ENCODE measurements around the gene NFX1. TPM values are rescaled to one million over a fixed set of nuclear protein-coding genes. Genes with fewer than 3 reads are reported as not detected.
"Not testable (repeated sequence)": the region's sequence is repeated elsewhere in the genome, so short reads cannot be mapped to it uniquely, and the experiment has no call there.

The NFX1 gene
- total RNA-seq, 1 donor from 2014 or later = 34.8 TPM

DNA sequence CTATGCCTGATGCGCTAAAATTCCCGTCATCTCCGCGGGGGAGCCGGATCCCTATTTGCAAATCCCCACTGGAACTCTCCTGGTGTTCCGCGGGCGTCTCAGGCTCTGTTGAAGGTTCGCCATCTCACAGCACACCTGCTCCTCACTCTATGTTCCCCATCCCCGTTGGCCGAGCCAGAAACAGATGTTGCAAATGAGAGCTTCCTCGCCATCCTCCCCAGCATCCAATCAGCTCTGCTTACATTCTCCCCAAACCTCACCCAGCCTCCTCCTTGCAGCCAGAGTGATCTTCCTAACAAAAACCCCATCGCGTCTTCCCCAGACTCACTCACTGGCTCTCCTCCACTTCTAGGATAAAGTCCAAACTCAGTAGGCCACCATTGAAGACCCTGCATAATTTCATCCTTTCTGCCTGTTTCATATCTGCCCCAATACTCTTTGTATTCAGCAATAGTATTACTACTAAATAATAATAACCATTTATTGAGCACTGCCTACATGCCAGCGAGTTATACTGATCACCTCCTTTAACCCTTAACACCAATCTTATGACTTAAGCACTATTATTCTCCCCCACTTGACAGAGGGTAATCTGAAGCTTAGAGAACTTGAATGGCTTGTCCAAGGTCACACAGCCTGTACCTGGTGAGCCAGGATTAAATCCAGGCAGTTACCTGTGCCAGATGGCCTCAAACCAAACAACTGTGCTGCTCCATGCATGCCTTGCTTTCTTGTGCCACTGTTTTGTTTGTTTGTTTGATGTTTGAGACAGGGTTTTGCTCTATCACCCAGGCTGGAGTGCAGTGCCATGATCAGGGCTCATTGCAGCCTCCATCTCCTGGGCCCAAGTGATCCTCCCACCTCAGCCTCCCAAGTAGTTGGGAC lies 98.0 kb downstream of the NFX1 start:
- DNase-seq (ENCODE audit: low read depth) = no peak

DNA sequence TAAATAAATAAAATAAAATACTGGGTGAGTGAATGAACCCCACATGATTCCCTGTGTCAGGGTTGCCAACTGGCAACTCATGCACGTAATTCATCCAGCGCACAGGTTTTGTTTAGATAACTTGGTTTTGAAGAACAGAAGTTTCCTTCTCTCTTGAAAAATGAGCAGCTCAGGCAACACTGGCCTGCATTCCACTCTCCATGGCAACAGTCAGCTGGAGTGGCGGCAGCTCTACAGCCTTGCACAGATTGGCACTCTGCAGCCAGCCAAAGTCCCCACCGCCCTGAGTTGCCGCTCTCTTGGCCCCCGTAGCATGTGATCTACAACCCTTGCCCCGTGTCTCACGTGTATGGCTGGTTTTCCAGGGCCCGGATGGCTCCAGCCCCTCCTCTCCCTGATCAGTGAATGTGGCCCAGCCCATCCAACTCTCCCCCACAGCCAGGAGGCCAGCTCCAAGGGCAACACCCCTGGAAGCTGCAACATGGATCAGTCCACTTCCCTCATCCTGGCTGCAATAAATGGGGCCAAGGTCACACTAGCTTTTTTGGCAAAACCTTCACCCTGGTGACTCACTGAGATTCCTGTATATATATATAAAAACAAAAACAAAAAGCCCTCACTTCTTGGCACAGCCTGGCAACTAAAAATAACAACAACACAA lies 100.9 kb downstream of the NFX1 start:
- peak; percentile 90 for DNase-seq (ENCODE audit: low read depth)

DNA sequence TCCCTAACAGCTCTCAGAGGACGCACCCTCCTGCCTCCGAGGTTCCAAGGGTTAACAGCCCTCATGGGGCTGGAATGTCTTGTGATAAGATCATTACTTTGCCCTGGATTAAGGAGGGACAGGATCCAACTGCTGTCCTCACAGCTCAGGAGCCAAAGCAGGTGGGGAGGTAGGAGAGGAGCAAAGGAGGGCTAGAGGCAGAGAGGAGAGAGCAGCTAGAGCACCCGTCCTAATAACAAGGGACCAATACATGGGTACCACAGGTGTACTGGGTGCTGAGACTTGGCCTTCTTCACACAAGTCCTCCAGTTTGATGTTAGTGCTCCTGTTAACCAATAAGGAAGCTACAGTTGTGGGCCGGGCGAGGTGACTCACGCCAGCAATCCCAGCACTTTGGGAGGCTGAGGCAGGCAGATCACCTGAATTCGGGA lies 102.3 kb downstream of the NFX1 start:
- not testable (repeated sequence) for DNase-seq (ENCODE audit: low read depth)

DNA sequence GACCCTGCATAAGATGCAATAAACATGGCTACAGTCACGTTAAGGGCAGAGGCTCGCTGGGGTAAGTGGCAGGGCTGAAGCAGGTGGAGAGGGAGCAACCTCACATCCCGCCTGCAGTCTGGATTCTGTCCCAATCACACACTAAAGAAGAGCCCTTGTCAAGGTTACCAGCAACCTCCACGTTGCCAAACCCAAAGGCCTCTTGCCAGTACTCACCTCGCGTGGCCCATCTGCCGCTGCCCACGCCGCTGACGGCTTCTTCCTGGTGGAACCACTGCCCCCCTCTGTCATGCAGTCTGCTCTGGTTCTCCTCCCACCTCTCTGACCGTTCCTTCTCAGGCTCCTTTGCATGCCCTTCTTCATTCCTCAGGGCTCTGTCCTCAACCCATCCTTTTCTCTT lies 103.3 kb downstream of the NFX1 start:
- no peak for DNase-seq (ENCODE audit: low read depth)

DNA sequence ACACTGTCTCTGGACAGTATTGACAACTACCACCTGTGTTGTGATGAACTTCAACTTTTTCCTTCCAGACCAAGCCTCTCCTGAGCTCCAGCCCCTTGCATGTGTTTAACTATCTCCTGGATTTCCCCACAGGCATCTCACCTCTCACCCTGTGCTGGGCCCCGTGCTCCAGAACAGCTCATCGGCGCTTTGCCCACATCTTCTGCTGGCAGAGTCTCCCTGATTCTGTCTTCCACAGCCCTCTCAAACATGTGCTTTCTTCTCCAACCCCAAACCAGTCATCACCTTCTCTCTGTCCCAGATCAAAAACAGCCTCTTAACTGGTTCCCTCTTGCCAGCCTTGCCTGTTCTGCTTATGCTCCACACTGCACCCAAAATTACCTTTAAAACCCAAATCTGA lies 103.7 kb downstream of the NFX1 start:
- DNase-seq (ENCODE audit: low read depth) = not testable (repeated sequence)

DNA sequence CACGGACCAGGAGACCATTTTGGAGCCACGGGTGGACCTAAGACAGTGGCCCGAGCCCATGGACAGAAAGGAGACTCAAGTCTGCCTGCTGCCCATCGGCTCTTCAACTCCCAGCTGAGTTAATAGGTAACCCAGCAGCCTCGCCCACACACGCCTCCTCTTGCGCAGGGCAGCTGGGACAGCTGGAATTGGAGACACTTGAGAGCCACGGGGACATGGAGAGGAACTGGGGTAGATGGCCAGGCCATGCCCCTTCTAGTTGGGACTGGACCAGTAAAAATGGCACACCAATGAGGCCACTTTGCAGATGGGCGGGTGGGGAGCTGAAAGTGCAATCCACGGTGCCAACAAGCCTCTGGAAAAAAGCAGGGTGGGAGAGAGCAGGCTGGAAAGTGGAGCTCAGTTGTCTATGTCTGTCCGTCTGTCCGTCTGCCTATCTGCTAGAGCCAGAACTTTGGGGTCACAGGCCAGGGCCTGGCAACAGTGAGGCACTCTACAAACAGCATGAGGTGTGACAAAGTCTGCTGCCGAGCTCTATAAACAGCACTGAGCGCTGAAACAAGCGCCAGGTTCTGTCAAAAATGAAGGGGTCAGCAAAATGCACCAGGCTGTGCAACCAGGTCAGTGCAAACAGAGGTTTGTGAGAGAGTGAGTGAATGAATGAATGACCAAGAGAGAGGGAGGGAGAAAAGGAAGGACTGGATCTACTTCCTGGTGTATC lies 105.0 kb downstream of the NFX1 start:
- DNase-seq (ENCODE audit: low read depth) = peak; percentile 71

DNA sequence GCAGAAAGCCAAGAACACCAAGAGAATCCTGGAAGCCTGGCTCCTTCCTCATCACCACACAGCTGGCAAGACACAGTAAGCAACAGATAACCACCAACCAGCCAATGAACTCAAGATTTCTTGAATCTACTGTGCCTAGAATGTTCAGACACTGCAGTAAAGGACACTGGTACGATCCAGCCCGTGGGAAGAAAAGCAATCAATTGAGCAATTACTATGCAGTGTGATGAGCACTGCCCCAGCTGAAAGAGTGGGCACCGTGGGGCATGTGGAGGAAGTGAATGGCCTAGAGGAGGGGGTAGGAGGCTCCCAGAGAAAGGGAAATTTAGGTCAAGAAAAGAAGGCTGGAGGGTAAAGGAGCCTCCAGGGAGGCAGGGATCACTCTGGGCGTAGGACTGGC lies 107.5 kb downstream of the NFX1 start:
- DNase-seq (ENCODE audit: low read depth) = not testable (repeated sequence)

DNA sequence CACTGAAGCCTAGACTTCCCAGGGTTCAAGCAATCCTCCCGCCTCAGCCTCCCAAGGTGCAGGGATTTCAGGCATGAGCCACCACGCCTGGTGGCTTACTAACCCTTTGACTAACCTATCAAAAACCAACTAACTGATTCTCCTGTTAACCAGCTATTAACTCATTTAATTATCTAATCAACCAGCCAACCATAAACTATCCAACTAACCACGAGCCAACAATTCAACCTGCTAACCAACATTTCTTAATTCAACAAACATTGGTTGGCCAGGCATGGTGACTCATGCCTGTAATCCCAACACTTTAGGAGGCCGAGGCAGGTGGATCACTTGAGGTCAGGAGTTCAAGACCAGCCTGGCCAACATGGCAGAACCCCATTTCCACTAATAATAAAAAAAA lies 108.7 kb downstream of the NFX1 start:
- peak; percentile 61 for DNase-seq (ENCODE audit: low read depth)

DNA sequence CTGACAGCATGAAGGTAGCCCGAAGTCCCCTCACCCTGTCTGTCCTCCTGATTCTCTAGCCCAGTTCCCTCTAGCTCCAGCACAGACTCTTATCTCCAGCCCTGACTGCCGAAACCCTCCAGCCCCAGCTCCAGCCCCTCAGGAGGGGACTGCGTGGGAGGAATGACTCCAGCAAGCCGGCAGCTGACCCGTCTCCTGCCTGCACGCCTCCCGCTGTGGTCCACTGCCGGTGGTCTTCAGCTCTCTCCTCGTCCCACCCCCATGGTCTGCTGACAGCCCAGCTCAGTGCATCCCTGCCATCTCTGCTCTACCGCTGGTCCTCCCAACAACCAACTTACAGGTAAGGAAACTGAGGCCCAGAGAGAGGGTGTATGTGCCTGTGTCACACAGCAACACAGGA lies 111.5 kb downstream of the NFX1 start:
- not testable (repeated sequence) for DNase-seq (ENCODE audit: low read depth)

DNA sequence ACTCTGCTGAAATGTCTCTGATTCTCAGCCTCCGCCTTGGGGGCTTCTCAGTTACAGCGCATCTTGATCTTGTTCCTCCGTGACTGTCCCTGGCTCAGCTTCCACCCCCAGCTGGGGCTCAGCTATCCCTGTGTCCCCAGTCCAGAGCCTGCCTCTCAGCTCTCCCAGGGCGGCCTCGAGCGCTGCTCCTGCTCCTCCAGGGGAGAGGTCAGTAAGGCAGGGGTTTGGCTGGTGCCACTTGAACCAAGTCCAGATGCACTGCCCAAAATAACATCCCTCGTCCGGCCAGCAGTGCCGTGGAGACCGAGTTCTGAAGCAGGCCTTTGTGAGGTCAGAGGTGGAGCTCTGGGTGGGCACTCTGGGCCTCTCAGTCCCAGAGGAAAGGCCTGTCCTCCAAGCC lies 112.1 kb downstream of the NFX1 start, which contains the start of gene AQP7:
Gene AQP7, minus strand, starts transcription at position 198 of the 400 bp plus-strand sequence. CDS start 1,306 bp downstream, outside the sequence.
- DNase-seq (ENCODE audit: low read depth) = not testable (repeated sequence)

DNA sequence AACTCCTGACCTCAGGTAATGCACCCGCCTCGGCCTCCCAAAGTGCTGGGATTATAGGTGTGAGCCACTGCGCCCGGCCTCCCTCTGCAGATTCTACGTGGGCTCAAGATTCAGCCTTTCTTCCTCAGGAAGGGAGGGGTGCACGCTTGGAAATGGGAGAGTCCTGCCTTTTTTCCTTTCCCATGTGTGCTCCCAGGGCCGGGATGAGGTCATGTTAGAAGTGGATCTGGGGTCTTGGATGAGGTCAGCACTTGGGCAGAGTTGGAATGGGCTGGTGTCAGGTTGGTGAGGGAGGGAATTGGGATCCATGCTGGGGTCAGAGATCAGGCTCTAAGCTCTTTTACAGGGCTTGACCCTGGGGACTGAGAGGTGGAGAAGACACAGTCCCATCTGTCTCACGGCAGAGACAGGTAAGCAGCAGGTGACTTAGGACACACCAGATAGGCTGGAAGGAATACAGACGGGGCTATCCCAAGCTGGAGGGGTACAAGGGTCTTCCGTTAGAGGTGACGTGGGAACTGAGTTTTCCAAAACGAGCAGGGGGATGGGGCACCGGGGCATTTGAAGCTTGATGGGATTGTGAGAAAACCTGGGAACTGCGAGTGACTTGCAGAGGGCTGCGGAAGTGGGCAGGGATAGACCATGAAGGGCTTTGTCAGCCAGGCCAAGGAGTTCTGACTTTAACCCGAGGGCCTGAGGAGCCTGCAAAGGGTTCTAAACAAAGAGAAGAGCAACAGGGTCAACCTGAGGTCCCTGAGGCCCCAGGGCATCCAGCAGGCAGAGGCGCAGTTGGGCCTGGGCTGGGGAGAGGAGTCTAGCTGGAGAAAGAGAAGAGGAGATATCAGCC lies 113.8 kb downstream of the NFX1 start:
- no peak for DNase-seq (ENCODE audit: low read depth)

DNA sequence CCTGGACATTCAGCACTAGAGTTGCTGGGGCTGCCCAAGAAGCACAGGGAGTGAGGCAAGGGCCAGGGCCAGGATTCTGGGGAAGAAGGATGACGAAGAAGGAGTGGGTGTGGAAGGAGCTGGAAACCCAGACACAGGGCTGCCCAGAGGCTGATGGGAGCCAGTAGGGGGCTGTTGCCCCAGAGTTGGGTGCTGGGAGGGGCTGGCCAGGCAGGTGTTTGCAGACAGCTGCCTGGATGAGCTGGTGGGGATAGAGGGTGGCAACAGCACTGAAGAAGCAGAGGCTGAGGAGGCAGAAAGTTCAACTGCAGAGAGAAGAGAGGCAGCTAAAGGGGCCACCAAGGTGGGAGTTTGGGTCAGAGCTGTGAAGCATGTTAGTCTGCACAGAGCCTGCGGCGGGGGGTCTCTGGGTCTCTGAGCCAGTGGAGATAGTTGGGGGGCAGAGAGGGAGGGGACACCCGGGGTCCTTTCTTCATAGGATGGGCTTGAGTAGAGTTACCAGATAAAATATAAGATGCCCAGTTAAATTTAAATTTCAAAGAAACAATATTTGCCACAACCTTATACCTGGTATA lies 114.6 kb downstream of the NFX1 start:
- DNase-seq (ENCODE audit: low read depth) = no peak

DNA sequence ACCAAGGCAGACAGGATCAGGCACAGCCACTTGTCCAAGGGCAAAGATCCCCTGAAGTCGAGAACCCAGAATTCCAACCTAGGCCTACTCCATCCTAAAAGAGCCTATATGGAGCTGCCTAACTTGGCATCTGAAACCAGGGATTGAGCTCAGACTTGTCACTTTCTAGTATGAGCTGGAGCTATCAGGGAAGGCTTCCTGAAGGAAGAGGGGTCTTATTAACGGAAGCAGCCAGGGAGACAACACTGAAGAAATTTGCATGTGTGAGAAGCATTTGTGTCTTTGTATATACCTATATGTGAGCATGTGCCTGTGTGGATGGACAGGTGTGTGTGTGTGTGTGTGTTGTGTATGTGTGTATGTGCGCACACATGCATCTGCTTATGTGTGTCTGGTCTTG lies 116.7 kb downstream of the NFX1 start:
- no peak for DNase-seq (ENCODE audit: low read depth)

DNA sequence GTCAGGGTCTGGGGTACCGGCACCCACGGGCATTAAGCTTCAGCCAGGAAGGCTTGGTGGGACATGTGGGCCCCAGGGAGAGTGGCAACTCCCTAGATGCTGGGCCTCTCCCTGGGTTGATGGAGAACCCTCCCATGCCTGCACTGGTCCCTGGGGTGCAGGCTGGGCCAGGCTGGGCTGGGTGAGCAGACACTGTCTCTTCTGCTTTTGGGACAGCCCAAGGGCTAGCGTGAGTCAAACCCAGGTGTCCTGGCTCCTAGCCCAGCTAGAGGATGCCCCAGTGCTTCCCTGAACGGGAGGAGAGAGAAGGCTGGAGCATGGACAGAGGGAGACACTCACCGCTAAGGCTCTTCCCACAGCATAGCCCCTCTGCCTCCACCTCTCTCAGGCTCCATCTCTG lies 117.8 kb downstream of the NFX1 start:
- DNase-seq (ENCODE audit: low read depth) = no peak

DNA sequence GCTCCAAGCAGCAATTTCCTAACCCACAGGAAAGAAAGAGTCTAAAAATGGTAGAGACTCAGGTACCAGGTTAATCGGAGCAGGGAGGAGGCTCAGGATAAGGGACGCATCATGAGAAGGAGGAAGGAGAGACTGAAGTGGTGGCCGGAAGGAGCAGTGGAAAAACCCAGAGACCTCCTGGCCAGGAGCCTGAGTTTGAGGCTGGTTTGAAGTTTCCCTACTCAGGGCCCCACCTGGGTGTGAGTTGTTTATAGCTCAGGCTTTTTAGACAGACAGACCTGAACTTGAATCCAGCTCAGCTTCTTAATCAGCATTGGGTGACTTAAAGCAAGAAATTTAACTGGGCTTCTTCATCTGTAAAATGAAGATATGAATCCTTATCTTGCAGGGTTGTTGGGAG lies 124.0 kb downstream of the NFX1 start:
- no peak for DNase-seq (ENCODE audit: low read depth)

DNA sequence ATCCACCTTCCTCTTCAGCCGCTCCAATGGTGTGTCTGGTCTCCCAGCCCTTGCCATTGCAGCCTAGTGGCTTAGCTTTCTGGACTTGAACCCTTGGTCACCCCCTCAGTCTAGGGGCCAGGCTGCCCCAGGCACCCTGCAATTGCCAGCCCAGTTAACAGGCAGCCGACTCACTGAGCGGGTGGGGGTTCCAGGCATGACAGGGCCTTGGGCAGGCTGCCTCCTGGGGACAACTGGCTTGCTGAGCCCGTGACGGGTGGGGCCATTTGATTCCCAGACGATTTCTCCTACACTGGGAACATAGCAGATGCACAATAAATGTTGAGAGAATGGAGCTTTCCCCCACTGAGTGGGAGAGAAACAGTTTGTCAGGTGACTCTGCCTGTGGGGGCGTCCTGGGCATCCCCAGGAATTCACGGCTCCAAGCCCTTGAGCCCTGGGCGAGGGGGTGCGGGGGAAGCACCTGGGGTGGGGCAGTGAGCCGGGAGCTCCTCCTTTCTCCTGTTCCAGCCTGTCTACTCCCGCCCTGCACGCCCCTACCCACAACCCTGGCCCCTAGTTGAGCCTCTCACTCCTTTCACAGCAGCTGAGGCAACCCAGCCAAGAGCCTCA lies 124.7 kb downstream of the NFX1 start:
- no peak for DNase-seq (ENCODE audit: low read depth)

DNA sequence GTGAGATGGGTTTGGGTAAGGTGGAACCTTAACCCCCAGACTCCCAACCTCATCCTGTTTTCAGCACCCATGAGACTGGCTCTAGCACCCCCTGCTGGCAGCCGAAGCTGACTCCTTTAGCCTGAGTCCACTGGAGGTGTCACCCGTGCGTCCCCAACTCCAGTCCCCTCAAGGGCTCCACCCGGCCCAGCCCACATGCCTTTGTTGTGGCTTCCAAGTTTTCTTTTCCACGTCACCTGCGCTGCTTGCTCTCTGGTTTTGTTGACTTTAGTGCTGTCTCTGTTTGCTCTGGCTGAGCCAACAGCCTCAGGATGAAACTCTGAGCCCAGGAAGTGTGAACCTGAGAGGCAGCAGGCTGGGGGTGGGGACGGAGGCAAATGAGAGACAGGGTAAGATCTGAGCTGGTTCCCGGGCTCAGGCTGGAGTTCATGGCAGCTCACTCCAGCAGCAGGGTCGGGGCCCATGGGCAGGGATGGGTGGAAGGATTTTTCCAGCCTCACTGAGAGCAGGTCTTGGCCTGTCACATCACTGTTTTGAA lies 125.3 kb downstream of the NFX1 start:
- peak; percentile 60 for DNase-seq (ENCODE audit: low read depth)

DNA sequence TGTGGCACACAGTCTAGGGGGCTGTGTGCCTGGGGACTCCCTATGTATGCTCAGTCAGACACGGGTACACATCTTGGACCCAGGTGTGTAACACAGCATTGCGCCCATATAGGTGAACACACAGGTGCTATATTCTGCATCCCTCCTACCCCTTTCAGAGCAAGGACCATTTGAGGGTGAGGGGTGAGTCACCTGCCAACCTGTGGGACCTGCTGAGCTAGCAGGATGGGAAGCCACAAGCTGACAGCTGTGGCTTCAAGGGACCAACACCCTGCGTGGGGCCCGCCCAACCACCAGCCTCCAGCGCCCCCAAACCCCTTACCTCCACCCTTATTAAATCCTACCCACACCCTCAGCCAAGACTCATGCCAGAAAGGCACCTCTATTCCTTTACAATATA lies 126.7 kb downstream of the NFX1 start:
- DNase-seq (ENCODE audit: low read depth) = no peak

DNA sequence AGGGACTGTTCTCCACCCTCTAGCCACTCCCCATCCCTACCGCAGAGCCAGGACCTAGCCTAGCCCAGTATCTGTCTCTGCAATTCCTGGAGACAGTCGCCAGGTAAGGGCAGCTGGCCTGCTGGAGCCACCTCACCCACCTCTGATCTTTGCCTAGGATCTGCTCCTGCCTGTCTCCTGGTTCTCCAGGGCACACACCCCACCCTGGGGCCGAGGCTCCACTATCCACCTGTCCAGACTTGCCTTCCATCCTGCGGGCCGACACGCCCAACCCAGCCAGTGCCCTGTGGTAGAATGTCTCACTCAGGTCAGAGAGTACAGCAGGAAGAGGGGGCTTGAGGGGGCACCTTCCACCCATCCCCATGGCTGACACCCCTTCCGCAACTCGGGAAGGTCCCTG lies 127.8 kb downstream of the NFX1 start:
- no peak for DNase-seq (ENCODE audit: low read depth)

DNA sequence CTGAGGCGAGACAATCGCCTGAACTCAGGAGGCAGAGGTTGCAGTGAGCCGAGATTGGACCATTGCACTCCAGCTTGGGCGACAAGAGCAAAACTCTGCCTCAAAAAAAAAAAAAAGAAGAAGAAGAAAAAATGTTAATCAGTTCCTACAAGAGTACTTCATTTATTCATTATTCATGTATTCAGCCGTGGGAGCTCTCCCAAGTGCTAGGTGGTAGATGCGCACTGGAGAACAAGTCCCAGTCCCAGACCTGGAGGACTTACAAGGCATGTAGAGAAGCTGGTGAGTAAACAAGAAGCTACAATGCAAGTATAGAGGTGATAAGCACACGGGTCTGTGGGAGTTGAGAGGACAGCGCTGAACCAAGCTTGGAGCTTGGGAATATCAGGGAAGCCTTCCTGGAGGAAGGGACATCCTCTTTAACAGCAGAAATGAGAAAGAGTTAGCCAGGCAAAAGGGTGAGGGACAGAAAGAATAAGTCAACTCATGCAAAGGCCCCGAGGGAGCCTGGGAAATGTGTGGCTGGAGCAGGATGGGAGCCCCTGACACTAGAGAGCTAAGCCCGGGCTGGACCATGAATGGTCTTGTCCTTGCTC lies 129.5 kb downstream of the NFX1 start:
- DNase-seq (ENCODE audit: low read depth) = no peak

All from renal cortical epithelial cell (primary cell).